NCI-H524 treated with DMSO at 0.1 percent for 48 hours (cell line): ENCODE measurements around the gene AMELY.
"Not testable (repeated sequence)": the region's sequence is repeated elsewhere in the genome, so short reads cannot be mapped to it uniquely, and the experiment has no call there.

Source experiments
- DNase-seq: peaks from one replicate; lab custom pipeline; 2025; lab: John Stamatoyannopoulos, UW

The AMELY gene

DNA sequence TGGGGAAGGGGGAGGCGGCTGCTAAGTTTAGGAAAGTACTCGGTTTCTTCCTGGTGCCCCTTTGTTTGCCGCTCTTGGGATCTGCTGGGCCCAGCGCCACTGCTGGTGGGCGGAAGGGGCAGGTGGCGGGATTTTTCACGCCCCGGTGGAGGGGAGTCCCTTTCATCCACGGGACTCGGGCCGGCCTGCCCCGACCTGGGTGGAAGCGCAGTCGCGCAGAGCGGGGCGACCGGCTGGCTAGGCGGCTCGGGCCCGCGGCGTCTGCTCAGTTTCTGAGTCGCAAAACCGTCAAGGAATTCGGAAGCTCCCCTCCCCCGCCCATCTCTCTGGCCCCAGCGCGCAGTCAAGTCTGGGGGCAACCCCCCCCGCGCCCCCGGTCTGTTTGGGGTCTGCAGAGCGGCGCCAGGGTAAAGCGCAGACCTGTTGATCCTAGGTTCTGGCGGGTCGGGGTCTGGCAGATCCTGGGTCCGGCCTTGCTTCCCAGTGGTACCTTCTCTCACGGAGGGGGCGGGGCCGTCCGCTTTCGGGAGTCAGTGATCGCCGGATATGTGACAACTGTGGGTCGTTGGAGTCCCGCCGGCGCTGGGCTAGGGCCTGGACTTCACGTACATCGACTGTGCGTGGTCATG lies at the start of gene AMELY:
Gene AMELY, minus strand, starts transcription at position 500 of the 629 bp plus-strand sequence. CDS start 39,144 bp downstream, outside the sequence.
- DNase-seq = no peak

- DNase-seq = no peak
Observed at GRCh38 chrY:6949947-6950346, 38.4 kb upstream of the AMELY start.

DNA sequence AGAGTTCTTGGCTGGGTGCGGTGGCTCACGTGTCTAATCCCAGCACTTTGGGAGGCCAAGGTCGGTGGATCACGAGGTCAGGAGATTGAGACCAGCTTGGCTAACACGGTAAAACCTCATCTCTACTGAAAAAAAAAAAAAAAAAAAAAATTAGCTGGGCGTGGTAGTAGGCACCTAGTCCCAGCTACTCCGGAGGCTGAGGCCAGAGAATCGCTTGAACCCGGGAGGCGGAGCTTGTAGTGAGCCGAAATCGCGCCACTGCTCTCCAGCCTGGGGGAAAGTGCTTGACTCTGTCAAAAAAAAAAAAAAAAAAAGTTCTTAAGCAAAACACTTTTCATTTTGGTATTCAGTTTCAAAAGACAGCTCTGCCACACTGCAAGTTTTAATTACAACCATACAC lies 36.8 kb upstream of the AMELY start:
- no peak for DNase-seq

GRCh38 chrY:6947695-6948094 lies 36.1 kb upstream of the AMELY start:
- no peak for DNase-seq

- no peak for DNase-seq
Observed at GRCh38 chrY:6935497-6935896, 23.9 kb upstream of the AMELY start.

GRCh38 chrY:6931779-6932396 lies 20.3 kb upstream of the AMELY start:
- DNase-seq = no peak

- no peak for DNase-seq
Observed at GRCh38 chrY:6929237-6929636, 17.7 kb upstream of the AMELY start.

GRCh38 chrY:6928265-6928664 lies 16.7 kb upstream of the AMELY start:
- DNase-seq = no peak

DNA sequence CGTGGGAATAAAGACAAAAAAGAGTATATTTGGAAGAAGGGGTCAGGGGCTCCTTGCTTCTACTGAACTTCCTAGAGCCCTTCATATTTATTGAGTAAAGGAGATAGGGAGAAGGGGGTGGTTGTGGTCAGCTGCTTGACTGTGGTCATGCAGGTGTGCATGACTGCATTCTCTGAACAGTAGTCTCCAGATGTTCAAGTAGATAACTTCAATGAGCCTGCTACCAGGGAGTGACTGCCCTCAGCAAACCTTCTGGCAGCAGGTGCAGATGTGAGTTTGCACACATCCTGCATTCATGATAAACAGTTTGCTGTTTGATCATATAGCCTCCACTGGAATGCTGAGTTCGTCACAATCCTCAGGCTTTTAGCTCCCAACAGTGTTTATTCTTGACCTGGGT lies 9.5 kb upstream of the AMELY start:
- DNase-seq = no peak

- DNase-seq = no peak
Observed at GRCh38 chrY:6913362-6913761, 1.8 kb upstream of the AMELY start.

DNA sequence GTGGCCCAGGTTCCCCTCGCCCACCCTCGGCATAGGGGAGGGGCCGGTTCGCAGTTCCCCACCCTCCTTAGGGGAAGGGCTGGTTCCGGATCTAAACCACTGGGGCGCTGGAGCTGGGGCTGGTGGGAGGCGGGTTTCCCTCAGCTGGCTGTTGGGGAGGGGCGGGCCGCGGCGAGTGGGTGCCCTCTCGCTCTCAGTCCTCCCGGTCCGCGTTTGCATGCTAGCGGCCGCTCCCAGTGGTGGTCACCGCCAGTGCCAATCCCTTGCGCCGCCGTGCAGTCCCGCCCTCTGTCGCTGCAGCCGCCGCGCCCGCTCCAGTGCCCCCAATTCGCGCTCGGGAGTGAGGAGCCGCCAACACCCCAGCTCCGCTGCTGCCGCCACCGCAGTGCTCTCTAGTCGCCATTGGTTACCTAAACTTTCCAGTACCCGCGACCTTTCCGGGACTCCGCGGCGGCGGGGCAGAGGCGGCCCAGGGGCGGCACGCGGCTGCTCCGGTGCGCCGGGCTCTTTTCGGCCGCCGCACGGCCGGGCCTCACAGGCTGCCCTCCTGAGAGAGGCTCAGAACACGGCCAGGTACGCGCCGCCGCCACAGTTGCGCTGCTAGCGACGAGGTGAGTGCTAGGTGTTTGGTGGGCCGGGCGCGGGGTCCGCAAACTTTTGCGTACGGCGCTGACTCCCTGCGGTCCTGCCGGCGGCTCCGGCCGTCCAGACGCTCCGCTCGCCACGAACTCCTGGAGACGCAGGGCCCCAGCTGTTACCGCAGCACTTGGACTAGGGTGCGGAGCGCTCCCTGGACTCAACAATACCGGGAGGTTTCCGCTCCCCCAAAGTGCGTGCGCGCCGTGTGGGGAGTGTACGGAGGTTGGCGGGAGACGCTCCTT lies 940 bp downstream of the AMELY start, which contains the start of gene TBL1Y:
Gene TBL1Y, plus strand, starts transcription at position 326 of the 881 bp plus-strand sequence. CDS start 114,388 bp downstream, outside the sequence.
- DNase-seq = no peak

DNA sequence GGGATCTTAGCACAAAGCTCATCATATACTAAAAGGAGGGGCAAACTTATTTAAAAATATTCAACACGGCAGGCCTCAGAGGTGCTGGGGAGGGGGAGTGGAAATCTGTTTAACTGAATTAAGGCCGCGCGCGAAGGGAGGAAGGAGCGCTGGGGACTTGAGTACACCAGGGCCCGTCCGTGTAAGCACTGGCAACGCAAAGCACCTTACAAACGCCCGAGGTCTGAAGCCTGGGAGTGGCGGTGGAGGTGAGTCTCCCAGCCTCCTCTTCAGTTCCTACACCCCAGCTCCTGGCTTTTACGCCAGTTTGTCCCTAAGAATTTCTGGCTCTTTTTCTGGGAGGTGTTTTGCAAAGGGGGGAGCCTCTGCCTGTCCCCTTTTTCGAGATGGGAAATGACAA lies 1.7 kb downstream of the AMELY start:
- no peak for DNase-seq

DNA sequence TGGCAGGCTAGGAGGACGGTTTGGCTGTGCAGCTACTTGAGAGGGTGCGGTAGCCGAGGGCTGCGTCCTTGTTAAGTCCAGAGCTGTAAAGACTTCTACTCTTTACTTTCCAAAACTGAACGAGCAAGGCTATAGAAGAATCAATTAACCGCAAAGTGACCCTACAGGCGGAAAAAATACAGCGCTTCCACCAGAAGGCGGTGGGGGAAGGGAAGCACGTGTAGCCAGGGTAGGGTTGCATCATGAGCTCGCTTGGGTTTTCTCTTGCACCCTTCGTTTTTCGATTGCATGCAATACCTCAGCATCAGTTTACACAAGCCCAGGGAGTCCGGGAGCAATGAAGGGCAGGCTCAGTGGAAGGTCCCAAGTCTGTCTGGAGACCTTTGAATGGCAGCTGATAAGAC lies 2.4 kb downstream of the AMELY start:
- no peak for DNase-seq

GRCh38 chrY:6908021-6908420 lies 3.5 kb downstream of the AMELY start:
- DNase-seq = not testable (repeated sequence)

DNA sequence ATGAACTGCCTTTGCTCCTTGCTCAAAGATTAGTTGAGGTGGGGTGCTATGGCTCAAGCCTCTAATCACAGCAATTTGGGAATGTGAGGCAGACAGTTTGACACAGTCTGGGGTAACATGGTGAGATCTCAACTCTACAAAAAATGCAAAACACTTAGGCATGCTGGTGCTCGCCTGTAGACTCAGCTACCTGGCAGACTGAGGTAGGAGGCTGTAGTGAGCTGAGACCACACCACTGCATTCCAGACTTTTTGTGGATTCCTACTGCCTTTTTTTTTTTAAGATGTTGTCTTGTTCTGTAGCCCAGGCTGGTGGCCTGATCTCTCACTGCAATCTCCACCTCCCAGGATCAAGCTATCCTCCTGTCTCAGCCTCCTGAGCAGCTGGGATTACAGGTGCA lies 4.0 kb downstream of the AMELY start:
- no peak for DNase-seq

- DNase-seq = not testable (repeated sequence)
Observed at GRCh38 chrY:6902116-6902515, 9.4 kb downstream of the AMELY start.

GRCh38 chrY:6895236-6895635 lies 16.3 kb downstream of the AMELY start:
- no peak for DNase-seq

- DNase-seq = no peak
Observed at GRCh38 chrY:6894496-6894895, 17.1 kb downstream of the AMELY start.

DNA sequence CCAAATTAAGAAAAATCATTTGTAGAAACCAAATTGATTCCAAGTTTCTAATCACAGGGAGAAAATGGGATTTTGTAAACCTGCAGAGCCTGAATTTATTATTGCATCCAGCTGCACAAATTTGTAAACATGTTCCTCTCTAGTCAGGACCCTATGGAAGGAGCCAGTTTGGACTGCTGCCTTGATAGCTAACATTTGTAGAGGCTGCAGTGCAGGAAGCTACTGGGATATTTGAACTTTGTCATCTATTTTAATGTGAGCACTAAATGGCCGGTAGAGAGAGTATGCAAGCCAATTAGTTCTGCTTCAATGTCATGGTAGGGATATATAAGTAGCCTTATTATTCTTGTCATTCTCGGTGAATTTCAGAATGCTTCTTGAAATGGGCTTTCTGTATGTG lies 62.2 kb downstream of the AMELY start:
- DNase-seq = no peak

GRCh38 chrY:6842650-6843049 lies 68.9 kb downstream of the AMELY start:
- not testable (repeated sequence) for DNase-seq
